ENCODE data around the gene STH.
A peak's percentile ranks its signal among the peaks of the same experiment; 100 is the strongest.

The STH gene

GRCh38 chr17:45970659-45971058 lies 28.4 kb upstream of the STH start:
- no peak overlapping the region for H3K18ac ChIP-seq (ENCODE audit: low read depth in 1 of 2, low read length in 2 of 2)
- WGBS = 93% methylated on average over 3 of the region's 3 CpGs
- H3K36me3 ChIP-seq (ENCODE audit: control insufficient read depth in 1 of 2, insufficient read depth in 2 of 2, low read depth in 1 of 2, low read length in 2 of 2) = no peaks in the 10 kb centered on the region
- H2BK15ac ChIP-seq (ENCODE audit: low read depth, poor library complexity, severe bottlenecking) = no peak overlapping the region
- H3K14ac ChIP-seq (ENCODE audit: low read length in 2 of 2) = no peak overlapping the region
- H4K91ac ChIP-seq (ENCODE audit: low read length) = no peak overlapping the region
- no peak overlapping the region for H2AK5ac ChIP-seq (ENCODE audit: low read length, severe bottlenecking)
- no peak overlapping the region for H3K4ac ChIP-seq (ENCODE audit: low read depth in 1 of 2, low read length in 2 of 2)
- H3K4me2 ChIP-seq (ENCODE audit: low read length, poor library complexity, severe bottlenecking) = no peak overlapping the region
- H2BK120ac ChIP-seq (ENCODE audit: low read depth, low read length) = no peak overlapping the region
- H4K8ac ChIP-seq (ENCODE audit: low read length) = no peak overlapping the region
- H3K27me3 ChIP-seq (ENCODE audit: control insufficient read depth in 1 of 2, insufficient read depth in 1 of 2, low read length in 2 of 2) = peaks cover 77 to 78% of the 10 kb centered on the region in 2 experiments
- H3K4me1 ChIP-seq (ENCODE audit: control insufficient read depth, insufficient read depth, low read depth, low read length) = no peaks in the 10 kb centered on the region
- no peak overlapping the region for H3K27ac ChIP-seq (ENCODE audit: low read length, poor library complexity, severe bottlenecking)
- no peak overlapping the region for H2BK5ac ChIP-seq (ENCODE audit: low read depth, low read length, poor library complexity, severe bottlenecking)
- peaks cover 14% of the 10 kb centered on the region for H3K9me3 ChIP-seq (ENCODE audit: control insufficient read depth, low read length)
- H3K79me1 ChIP-seq (replicated peaks; ENCODE audit: low read length, poor library complexity, severe bottlenecking) = no peaks in the 10 kb centered on the region
- no peak overlapping the region for H3K9ac ChIP-seq (ENCODE audit: low read length)
- no peak overlapping the region for H3K4me3 ChIP-seq (ENCODE audit: insufficient read depth in 1 of 2, low read depth in 1 of 2, low read length in 2 of 2)
- H3K23ac ChIP-seq (ENCODE audit: low read length in 2 of 2) = no peak overlapping the region
- no peak overlapping the region for H2AFZ ChIP-seq (ENCODE audit: low read depth, low read length)
- no peak for DNase-seq
- no peak overlapping the region for H2BK12ac ChIP-seq (ENCODE audit: low read length in 2 of 2)

GRCh38 chr17:45971698-45972141 lies 27.3 kb upstream of the STH start:
- H3K4me3 ChIP-seq (ENCODE audit: insufficient read depth in 1 of 2, low read depth in 1 of 2, low read length in 2 of 2) = no peak overlapping the region
- H3K4me1 ChIP-seq (ENCODE audit: control insufficient read depth, insufficient read depth, low read depth, low read length) = no peaks in the 10 kb centered on the region
- no peaks in the 10 kb centered on the region for H3K79me1 ChIP-seq (replicated peaks; ENCODE audit: low read length, poor library complexity, severe bottlenecking)
- H3K4ac ChIP-seq (ENCODE audit: low read depth in 1 of 2, low read length in 2 of 2) = no peak overlapping the region
- no peak for DNase-seq
- WGBS = 54% methylated on average over 14 of the region's 14 CpGs
- no peak overlapping the region for H2BK15ac ChIP-seq (ENCODE audit: low read depth, poor library complexity, severe bottlenecking)
- H3K27ac ChIP-seq (ENCODE audit: low read length, poor library complexity, severe bottlenecking) = no peak overlapping the region
- H3K14ac ChIP-seq (ENCODE audit: low read length in 2 of 2) = peak overlapping the region in 1 of 2 experiments; percentile 35
- no peak overlapping the region for H3K18ac ChIP-seq (ENCODE audit: low read depth in 1 of 2, low read length in 2 of 2)
- H3K9ac ChIP-seq (ENCODE audit: low read length) = no peak overlapping the region
- no peak overlapping the region for H2BK12ac ChIP-seq (ENCODE audit: low read length in 2 of 2)
- H4K91ac ChIP-seq (ENCODE audit: low read length) = peak overlapping the region; percentile 58
- H2AK5ac ChIP-seq (ENCODE audit: low read length, severe bottlenecking) = no peak overlapping the region
- H3K9me3 ChIP-seq (ENCODE audit: control insufficient read depth, low read length) = peaks cover 14% of the 10 kb centered on the region
- H3K4me2 ChIP-seq (ENCODE audit: low read length, poor library complexity, severe bottlenecking) = no peak overlapping the region
- peaks cover 77 to 84% of the 10 kb centered on the region in 2 experiments for H3K27me3 ChIP-seq (ENCODE audit: control insufficient read depth in 1 of 2, insufficient read depth in 1 of 2, low read length in 2 of 2)
- H2BK5ac ChIP-seq (ENCODE audit: low read depth, low read length, poor library complexity, severe bottlenecking) = no peak overlapping the region
- H4K8ac ChIP-seq (ENCODE audit: low read length) = no peak overlapping the region
- no peak overlapping the region for H2AFZ ChIP-seq (ENCODE audit: low read depth, low read length)
- H3K23ac ChIP-seq (ENCODE audit: low read length in 2 of 2) = no peak overlapping the region
- no peaks in the 10 kb centered on the region for H3K36me3 ChIP-seq (ENCODE audit: control insufficient read depth in 1 of 2, insufficient read depth in 2 of 2, low read depth in 1 of 2, low read length in 2 of 2)
- no peak overlapping the region for H2BK120ac ChIP-seq (ENCODE audit: low read depth, low read length)

- Histone ChIP-seq H3K27ac (ENCODE audit: low read length, poor library complexity, severe bottlenecking) (no peak overlapping the region), H2AFZ (ENCODE audit: low read depth, low read length) (no peak overlapping the region), H4K91ac (ENCODE audit: low read length) (no peak overlapping the region), H3K79me1 (replicated peaks; ENCODE audit: low read length, poor library complexity, severe bottlenecking) (no peaks in the 10 kb centered on the region), H3K4me3 (ENCODE audit: insufficient read depth in 1 of 2, low read depth in 1 of 2, low read length in 2 of 2) (no peak overlapping the region), H3K9me3 (ENCODE audit: control insufficient read depth, low read length) (peaks cover 14% of the 10 kb centered on the region), H2AK5ac (ENCODE audit: low read length, severe bottlenecking) (no peak overlapping the region), H3K36me3 (ENCODE audit: control insufficient read depth in 1 of 2, insufficient read depth in 2 of 2, low read depth in 1 of 2, low read length in 2 of 2) (no peaks in the 10 kb centered on the region), H4K8ac (ENCODE audit: low read length) (no peak overlapping the region), H2BK15ac (ENCODE audit: low read depth, poor library complexity, severe bottlenecking) (no peak overlapping the region), H2BK12ac (ENCODE audit: low read length in 2 of 2) (no peak overlapping the region), H3K14ac (ENCODE audit: low read length in 2 of 2) (no peak overlapping the region), H3K18ac (ENCODE audit: low read depth in 1 of 2, low read length in 2 of 2) (no peak overlapping the region), H3K4me1 (ENCODE audit: control insufficient read depth, insufficient read depth, low read depth, low read length) (no peaks in the 10 kb centered on the region), H3K9ac (ENCODE audit: low read length) (no peak overlapping the region), H2BK5ac (ENCODE audit: low read depth, low read length, poor library complexity, severe bottlenecking) (no peak overlapping the region), H3K23ac (ENCODE audit: low read length in 2 of 2) (no peak overlapping the region), H3K27me3 (ENCODE audit: control insufficient read depth in 1 of 2, insufficient read depth in 1 of 2, low read length in 2 of 2) (peaks cover 77% of the 10 kb centered on the region in 2 experiments), H3K4ac (ENCODE audit: low read depth in 1 of 2, low read length in 2 of 2) (no peak overlapping the region), H2BK120ac (ENCODE audit: low read depth, low read length) (no peak overlapping the region), H3K4me2 (ENCODE audit: low read length, poor library complexity, severe bottlenecking) (no peak overlapping the region)
- no peak for DNase-seq
- WGBS = 97% methylated on average over 3 of the region's 3 CpGs
These were observed 26.5 kb upstream of the STH start for GRCh38 chr17:45972531-45972930.

- no peak overlapping the region for H2BK120ac ChIP-seq (ENCODE audit: low read depth, low read length)
These were observed 25.8 kb upstream of the STH start for GRCh38 chr17:45973099-45973780.

More at GRCh38 chr17:45973099-45973780, 25.8 kb upstream of the STH start:
- Histone ChIP-seq H4K91ac (ENCODE audit: low read length) (no peak overlapping the region), H3K18ac (ENCODE audit: low read depth in 1 of 2, low read length in 2 of 2) (no peak overlapping the region), H3K27ac (ENCODE audit: low read length, poor library complexity, severe bottlenecking) (no peak overlapping the region), H4K8ac (ENCODE audit: low read length) (no peak overlapping the region), H3K36me3 (ENCODE audit: control insufficient read depth in 1 of 2, insufficient read depth in 2 of 2, low read depth in 1 of 2, low read length in 2 of 2) (no peaks in the 10 kb centered on the region), H3K27me3 (ENCODE audit: control insufficient read depth in 1 of 2, insufficient read depth in 1 of 2, low read length in 2 of 2) (peaks cover 70 to 77% of the 10 kb centered on the region in 2 experiments), H3K4ac (ENCODE audit: low read depth in 1 of 2, low read length in 2 of 2) (no peak overlapping the region), H2BK5ac (ENCODE audit: low read depth, low read length, poor library complexity, severe bottlenecking) (no peak overlapping the region), H3K4me1 (ENCODE audit: control insufficient read depth, insufficient read depth, low read depth, low read length) (no peaks in the 10 kb centered on the region), H3K79me1 (replicated peaks; ENCODE audit: low read length, poor library complexity, severe bottlenecking) (no peaks in the 10 kb centered on the region), H3K4me3 (ENCODE audit: insufficient read depth in 1 of 2, low read depth in 1 of 2, low read length in 2 of 2) (no peak overlapping the region), H3K4me2 (ENCODE audit: low read length, poor library complexity, severe bottlenecking) (no peak overlapping the region), H2BK15ac (ENCODE audit: low read depth, poor library complexity, severe bottlenecking) (no peak overlapping the region), H2BK12ac (ENCODE audit: low read length in 2 of 2) (no peak overlapping the region), H2AFZ (ENCODE audit: low read depth, low read length) (no peak overlapping the region), H2AK5ac (ENCODE audit: low read length, severe bottlenecking) (no peak overlapping the region), H3K23ac (ENCODE audit: low read length in 2 of 2) (no peak overlapping the region), H3K14ac (ENCODE audit: low read length in 2 of 2) (no peak overlapping the region), H3K9ac (ENCODE audit: low read length) (no peak overlapping the region), H3K9me3 (ENCODE audit: control insufficient read depth, low read length) (peaks cover 14% of the 10 kb centered on the region)
- WGBS = 92% methylated on average over 12 of the region's 12 CpGs
- DNase-seq = no peak
